AG09309 (cell line): ENCODE data around the gene XYLT2.

ENCODE experiments used
- DNase-seq: peaks from one replicate; pipeline ENCODE4 v3.0.0-alpha.2; 2010; ENCODE audit warnings: low read depth
- H3K4me3 ChIP-seq: 2 replicates; pipeline ENCODE4 v1.5.1; 2011; ENCODE audit warnings: mild to moderate bottlenecking, low read depth, low read length, moderate library complexity; ENCODE audit not compliant: control insufficient read depth
- CTCF ChIP-seq: IDR thresholded peaks from 2 replicates; pipeline ENCODE4 v1.5.1; 2011; ENCODE audit warnings: mild to moderate bottlenecking, low read depth, low read length, inconsistent platforms; ENCODE audit not compliant: insufficient read depth, control insufficient read depth; ENCODE audit errors: missing control alignments

The XYLT2 gene

GRCh38 chr17:50371526-50371925, 25.6 kb downstream of the XYLT2 start:
- no peak for DNase-seq
- no peak for TF ChIP-seq CTCF
- no peak overlapping the region; the same call in 1 of the 2 replicates for H3K4me3 ChIP-seq

GRCh38 chr17:50372222-50372757, 26.4 kb downstream of the XYLT2 start:
- peak overlapping the region; percentile 92 for H3K4me3 ChIP-seq
- no peak for TF ChIP-seq CTCF
- DNase-seq, result no peak

GRCh38 chr17:50372758-50373556, 27.0 kb downstream of the XYLT2 start, which contains the start of the genes EME1 and MRPL27:
Gene EME1 (plus strand): TSS chr17:50373229. CDS start chr17:50375209, 1,980 bp downstream.
Gene MRPL27 (minus strand): TSS chr17:50373184. CDS start chr17:50373170, 14 bp downstream.
- H3K4me3 ChIP-seq, result peak within 1 kb of the TSS; percentile 92
- peak; percentile 44 for DNase-seq
- TF ChIP-seq CTCF, result no peak

- DNase-seq, result no peak
- H3K4me3 ChIP-seq, result no peak overlapping the region
Measured at GRCh38 chr17:50373705-50374104, 27.8 kb downstream of the XYLT2 start.

GRCh38 chr17:50375858-50376538, 30.1 kb downstream of the XYLT2 start:
- no peak for TF ChIP-seq CTCF
- DNase-seq, result no peak
- H3K4me3 ChIP-seq, result no peak overlapping the region

More at GRCh38 chr17:50373705-50374104, 27.8 kb downstream of the XYLT2 start:
- no peak for TF ChIP-seq CTCF

GRCh38 chr17:50379351-50380132, 33.6 kb downstream of the XYLT2 start:
- H3K4me3 ChIP-seq, result no peak overlapping the region
- no peak for TF ChIP-seq CTCF
- no peak for DNase-seq
